RWPE2 (cell line): ENCODE results near the gene CHD9.
A peak's percentile ranks its signal among the peaks of the same experiment; 100 is the strongest.

ENCODE experiments used
- ATAC-seq: fragments of 200-7000 bp; cut with Tn5 transposase; 3 replicates; pipeline ENCODE4 v1.9.1; 2021; ENCODE audit warnings: low read depth
- DNase-seq: peaks from one replicate; pipeline ENCODE4 v3.0.0-alpha.2; 2020; ENCODE audit warnings: low spot score
- H3K27ac ChIP-seq: fragments of 450-650 bp; 2 replicates; pipeline ENCODE4 v1.5.1; 2017; ENCODE audit warnings: mild to moderate bottlenecking; ENCODE audit not compliant: poor library complexity, severe bottlenecking
- H3K27me3 ChIP-seq: fragments of 250-450 bp; sonication (Bioruptor Pico); 2 replicates; pipeline ENCODE4 v1.5.1; 2021; ENCODE audit warnings: mild to moderate bottlenecking, moderate library complexity; ENCODE audit not compliant: insufficient read depth, poor library complexity, severe bottlenecking
- H3K36me3 ChIP-seq: fragments of 250-450 bp; sonication (Bioruptor Pico); 2 replicates; pipeline ENCODE4 v1.5.1; 2020; ENCODE audit warnings: low read depth, mild to moderate bottlenecking, moderate library complexity
- H3K4me1 ChIP-seq: fragments of 250-450 bp; sonication (Bioruptor Pico); 2 replicates; pipeline ENCODE4 v1.5.1; 2021; ENCODE audit warnings: mild to moderate bottlenecking, moderate library complexity; ENCODE audit not compliant: insufficient read depth, poor library complexity, severe bottlenecking
- H3K4me3 ChIP-seq: fragments of 250-450 bp; sonication (Bioruptor Pico); 2 replicates; pipeline ENCODE4 v1.5.1; 2021; ENCODE audit warnings: mild to moderate bottlenecking, moderate library complexity; ENCODE audit not compliant: severe bottlenecking
- H3K9me3 ChIP-seq: fragments of 250-450 bp; sonication (Bioruptor Pico); 2 replicates; pipeline ENCODE4 v1.5.1; 2021; ENCODE audit warnings: mild to moderate bottlenecking, moderate library complexity; ENCODE audit not compliant: severe bottlenecking
- CTCF ChIP-seq: fragments of 450-650 bp; IDR thresholded peaks from one replicate; pipeline ENCODE4 v1.5.1; 2017; ENCODE audit warnings: mild to moderate bottlenecking, moderate library complexity; ENCODE audit not compliant: poor library complexity, severe bottlenecking

CHD9 gene

GRCh38 chr16:53055541-53056391, 975 bp downstream of the CHD9 start:
- H3K4me3 ChIP-seq = peak overlapping the region; percentile 57
- H3K4me1 ChIP-seq = peaks cover 21% of the 10 kb centered on the region
- H3K27ac ChIP-seq = peak overlapping the region; percentile 93
- TF ChIP-seq CTCF = no peak
- H3K27me3 ChIP-seq = no peaks in the 10 kb centered on the region
- H3K36me3 ChIP-seq = no peaks in the 10 kb centered on the region
- DNase-seq (no peak), ATAC-seq (no peak)
- no peaks in the 10 kb centered on the region for H3K9me3 ChIP-seq

- H3K4me3 ChIP-seq = no peak overlapping the region
Observed at GRCh38 chr16:53056392-53056881, 1.6 kb downstream of the CHD9 start.

GRCh38 chr16:53057658-53058057, 2.9 kb downstream of the CHD9 start:
- no peak for TF ChIP-seq CTCF
- Histone ChIP-seq H3K36me3 (no peaks in the 10 kb centered on the region), H3K4me3 (no peak overlapping the region), H3K27me3 (no peaks in the 10 kb centered on the region), H3K9me3 (no peaks in the 10 kb centered on the region), H3K27ac (no peak overlapping the region), H3K4me1 (peaks cover 15% of the 10 kb centered on the region)
- ATAC-seq (no peak), DNase-seq (no peak)

More at GRCh38 chr16:53056392-53056881, 1.6 kb downstream of the CHD9 start:
- TF ChIP-seq CTCF = no peak
- ATAC-seq (no peak), DNase-seq (no peak)
- no peaks in the 10 kb centered on the region for H3K36me3 ChIP-seq
- H3K9me3 ChIP-seq = no peaks in the 10 kb centered on the region
- H3K27ac ChIP-seq = peak overlapping the region; percentile 93
- peaks cover 21% of the 10 kb centered on the region for H3K4me1 ChIP-seq
- H3K27me3 ChIP-seq = no peaks in the 10 kb centered on the region

GRCh38 chr16:53058441-53058840, 3.6 kb downstream of the CHD9 start:
- Histone ChIP-seq H3K4me3 (no peak overlapping the region), H3K36me3 (no peaks in the 10 kb centered on the region), H3K4me1 (peaks cover 15% of the 10 kb centered on the region), H3K9me3 (no peaks in the 10 kb centered on the region), H3K27me3 (no peaks in the 10 kb centered on the region), H3K27ac (no peak overlapping the region)
- no peak for TF ChIP-seq CTCF
- ATAC-seq (no peak), DNase-seq (no peak)

GRCh38 chr16:53058882-53059281, 4.1 kb downstream of the CHD9 start:
- no peak for ATAC-seq
- Histone ChIP-seq H3K27me3 (no peaks in the 10 kb centered on the region), H3K36me3 (no peaks in the 10 kb centered on the region), H3K9me3 (no peaks in the 10 kb centered on the region), H3K4me3 (no peak overlapping the region), H3K27ac (no peak overlapping the region), H3K4me1 (peaks cover 15% of the 10 kb centered on the region)
- no peak for DNase-seq
- TF ChIP-seq CTCF = no peak
